Stimulated activated naive CD4-positive, alpha-beta T cell treated with Interleukin-2 at 50 U/mL for 16 hours (primary cell): ENCODE results near the gene PLP2.
"Not testable (repeated sequence)": the region's sequence is repeated elsewhere in the genome, so short reads cannot be mapped to it uniquely, and the experiment has no call there.

Source experiments
- DNase-seq: peaks from one replicate; lab custom pipeline; 2025; lab: John Stamatoyannopoulos, UW

Gene PLP2

GRCh38 chrX:49163555-49164419, 7.9 kb upstream of the PLP2 start:
- peak; percentile 73 for DNase-seq

- no peak for DNase-seq
These were observed 6.9 kb upstream of the PLP2 start for GRCh38 chrX:49164589-49165360.

GRCh38 chrX:49165901-49166881, 5.5 kb upstream of the PLP2 start:
- DNase-seq: peak; percentile 80

- DNase-seq: peak; percentile 44
These were observed 4.6 kb upstream of the PLP2 start for GRCh38 chrX:49166914-49167739.

DNA sequence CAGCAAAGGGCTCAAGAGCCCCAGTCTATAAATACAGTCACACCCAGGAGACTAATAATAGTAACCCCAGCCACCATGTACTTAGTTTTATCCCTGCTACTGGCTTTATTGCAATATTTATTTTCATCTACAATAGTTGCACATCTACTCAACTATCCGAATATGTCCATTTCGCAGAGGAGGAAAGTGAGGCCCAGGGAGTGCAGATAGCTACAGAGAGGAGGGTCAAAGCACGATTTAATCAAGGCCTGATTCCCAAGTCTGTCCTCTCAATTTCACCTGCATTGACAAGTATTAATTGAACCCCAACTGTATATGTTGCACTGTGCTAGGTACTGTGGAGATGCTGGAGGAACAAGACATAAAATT, 4.0 kb upstream of the PLP2 start:
- no peak for DNase-seq

GRCh38 chrX:49172280-49172780, 632 bp downstream of the PLP2 start:
- peak; percentile 70 for DNase-seq

DNA sequence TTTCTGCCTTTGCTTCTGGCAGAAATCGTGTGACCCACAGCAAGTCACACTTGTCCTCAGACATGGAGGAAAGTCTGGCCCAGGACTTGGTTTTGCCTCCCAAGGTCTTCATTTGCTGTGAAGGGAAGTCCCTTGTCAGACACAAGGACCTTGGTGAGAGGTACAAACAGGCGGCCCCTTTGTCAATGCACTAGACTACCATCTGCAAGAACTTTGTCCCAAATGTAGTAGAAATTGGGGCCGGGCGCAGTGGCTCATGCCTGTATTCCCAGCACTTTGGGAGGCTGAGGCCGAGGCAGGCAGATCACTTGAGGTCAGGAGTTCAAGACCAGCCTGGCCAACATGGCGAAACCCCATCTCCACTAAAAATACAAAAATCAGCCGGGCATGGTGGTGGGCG, 1.8 kb downstream of the PLP2 start:
- DNase-seq: not testable (repeated sequence)

GRCh38 chrX:49174723-49175122, 3.0 kb downstream of the PLP2 start:
- DNase-seq: no peak

GRCh38 chrX:49175435-49176274, 4.0 kb downstream of the PLP2 start:
- DNase-seq: no peak

DNA sequence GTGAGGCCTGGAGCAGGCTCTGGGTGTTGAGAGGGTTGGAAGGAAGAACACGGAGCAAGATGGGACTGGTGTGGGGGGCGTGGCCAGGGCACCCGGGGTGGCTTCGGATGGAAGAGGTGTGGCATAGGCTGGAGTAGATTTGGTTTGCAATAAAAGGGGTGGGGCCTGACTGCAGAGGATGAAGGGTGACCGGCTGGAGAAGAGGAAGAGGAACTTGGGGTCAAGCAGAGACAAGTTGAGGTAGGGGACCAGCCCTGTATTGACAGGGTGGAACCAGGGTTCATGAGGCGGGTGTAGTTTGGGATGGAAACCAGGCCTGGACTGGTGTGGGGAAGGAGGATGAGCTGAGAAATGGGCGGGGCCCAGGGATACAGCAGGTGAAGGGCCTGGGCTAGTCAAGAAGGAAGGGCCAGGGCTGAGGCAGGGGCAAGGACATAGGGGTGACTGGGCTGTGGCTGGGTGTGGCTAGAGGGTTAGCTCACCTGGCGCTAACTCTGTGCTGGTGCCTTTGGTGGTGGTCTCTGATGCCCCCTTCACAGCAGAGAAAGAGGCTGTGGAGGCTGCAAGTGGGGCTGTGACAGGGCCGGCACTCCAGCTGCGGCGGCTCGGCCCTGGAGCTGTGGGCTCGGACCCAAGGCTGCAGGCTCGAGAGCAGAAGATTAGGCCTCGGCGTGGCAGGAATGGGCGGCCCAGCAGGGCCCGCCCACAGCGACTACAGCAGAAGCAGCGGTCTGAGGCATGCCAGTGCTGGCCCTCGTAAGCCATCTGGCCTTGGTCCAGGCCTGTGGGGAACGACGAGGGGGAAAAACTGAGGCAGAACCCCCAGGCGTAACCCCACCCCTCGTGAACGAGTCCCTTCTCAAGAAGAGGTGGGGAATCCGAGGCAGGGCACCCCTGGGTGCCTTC, 5.0 kb downstream of the PLP2 start:
- DNase-seq: no peak

DNA sequence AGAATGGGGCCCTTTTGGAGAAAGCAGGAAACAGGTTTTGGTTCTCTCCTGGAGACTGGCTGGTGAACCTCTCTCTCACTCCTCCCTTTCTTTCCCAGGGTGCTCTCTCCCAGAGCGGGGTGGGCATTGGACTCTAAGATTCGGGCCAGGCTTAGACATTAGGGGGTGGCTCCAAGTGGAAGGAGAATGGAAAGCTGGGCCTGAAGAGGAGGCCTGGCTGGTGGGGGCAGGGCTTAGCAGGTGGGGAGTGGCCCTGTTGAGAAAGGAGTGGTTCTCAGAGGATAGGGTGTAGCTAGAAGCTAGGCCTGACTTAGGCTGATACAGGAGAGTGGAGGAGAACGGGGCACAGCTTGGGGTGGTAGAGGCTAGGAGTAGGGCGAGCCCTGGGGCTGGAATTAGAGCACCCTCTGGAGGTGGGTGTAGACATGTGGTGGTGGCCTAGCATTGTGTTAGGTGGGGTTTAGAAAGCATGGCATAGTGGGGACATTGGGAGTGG, 5.7 kb downstream of the PLP2 start:
- no peak for DNase-seq

GRCh38 chrX:49177873-49178480, 6.3 kb downstream of the PLP2 start:
- DNase-seq: no peak

- no peak for DNase-seq
These were observed 6.8 kb downstream of the PLP2 start for GRCh38 chrX:49178537-49178936.

- no peak for DNase-seq
These were observed 7.7 kb downstream of the PLP2 start for GRCh38 chrX:49179358-49179757.

GRCh38 chrX:49183701-49184281, 12.1 kb downstream of the PLP2 start:
- DNase-seq: no peak

DNA sequence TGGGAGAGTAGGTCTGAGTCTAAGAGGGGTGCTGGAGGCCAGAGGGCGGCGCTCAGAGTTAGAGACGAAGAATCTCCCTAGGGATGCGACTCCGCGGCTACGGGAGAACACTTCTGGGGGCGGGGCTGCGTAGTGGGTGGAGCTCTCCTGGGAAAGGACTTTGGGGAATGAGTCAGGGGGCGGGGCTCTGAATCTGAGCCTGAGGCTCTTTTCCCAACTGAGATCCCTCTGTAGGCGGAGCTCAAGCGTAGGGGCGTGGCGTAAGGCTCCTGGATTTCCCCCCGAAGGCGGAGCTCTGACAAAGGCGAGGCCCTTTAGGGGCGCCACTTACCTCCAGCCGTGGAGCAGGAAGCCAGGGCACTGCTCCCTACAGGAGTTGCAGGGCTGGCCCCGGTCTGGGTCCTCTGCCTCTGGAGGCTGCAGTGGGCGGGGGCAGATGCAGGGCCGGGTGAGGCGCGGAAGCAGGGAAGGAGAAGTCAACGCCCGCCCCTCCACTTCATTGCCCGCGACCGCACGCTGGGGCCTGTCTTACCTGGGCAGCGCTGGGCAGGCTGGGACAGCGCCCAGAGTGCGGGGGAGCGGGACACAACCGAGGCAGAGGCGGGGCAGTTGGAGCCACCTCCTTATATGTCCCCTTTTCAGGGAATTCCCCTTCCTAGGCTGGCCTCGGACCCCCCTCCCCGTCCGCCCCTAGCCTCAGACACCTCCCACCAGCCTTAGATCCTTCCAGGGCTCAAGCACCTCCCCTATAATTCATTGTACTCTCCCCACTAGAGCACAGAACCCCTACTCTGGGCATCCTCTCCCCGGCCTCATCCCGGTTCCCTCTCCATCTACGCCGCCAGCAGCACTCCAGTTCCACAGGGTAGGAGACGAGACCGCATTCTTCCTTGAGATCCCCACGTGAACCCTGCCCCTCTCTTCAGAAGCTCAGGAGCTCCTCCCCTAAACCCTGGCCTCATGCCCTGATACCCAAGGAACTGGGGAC, 12.9 kb downstream of the PLP2 start:
- no peak for DNase-seq
